GM21717 (cell line): ENCODE results near the gene OR6V1.
"Not testable (repeated sequence)": the region's sequence is repeated elsewhere in the genome, so short reads cannot be mapped to it uniquely, and the experiment has no call there.

Source experiments
- ATAC-seq: cut with Tn5 transposase; IDR thresholded peaks from one replicate; pipeline ENCODE4 v1.9.1; 2021; ENCODE audit warnings: mild to moderate bottlenecking, moderate library complexity; ENCODE audit not compliant: unreplicated experiment

OR6V1 gene

DNA sequence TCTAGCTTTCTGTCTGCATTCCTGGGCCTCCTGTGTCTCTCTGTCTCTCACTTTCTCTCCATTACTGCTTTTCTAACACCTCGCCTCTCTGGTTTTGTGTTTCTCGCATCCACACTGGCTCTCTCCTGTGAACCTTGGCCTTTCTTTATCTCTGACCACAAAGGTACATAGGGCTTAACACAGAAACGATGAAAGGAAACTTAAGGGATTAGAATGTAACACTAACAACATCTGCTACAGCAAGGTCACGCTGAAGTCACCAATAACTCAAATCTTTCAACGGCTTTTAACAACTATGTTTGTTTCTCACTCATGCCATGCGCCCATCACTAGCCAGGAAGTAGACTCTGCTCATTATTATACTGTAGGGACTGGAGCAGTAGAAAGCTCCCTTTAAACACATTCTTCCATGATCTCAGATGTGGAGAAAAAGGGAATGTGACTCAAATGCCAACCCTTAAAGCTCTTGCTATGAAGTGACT lies 9.3 kb upstream of the OR6V1 start:
- no peak for ATAC-seq

DNA sequence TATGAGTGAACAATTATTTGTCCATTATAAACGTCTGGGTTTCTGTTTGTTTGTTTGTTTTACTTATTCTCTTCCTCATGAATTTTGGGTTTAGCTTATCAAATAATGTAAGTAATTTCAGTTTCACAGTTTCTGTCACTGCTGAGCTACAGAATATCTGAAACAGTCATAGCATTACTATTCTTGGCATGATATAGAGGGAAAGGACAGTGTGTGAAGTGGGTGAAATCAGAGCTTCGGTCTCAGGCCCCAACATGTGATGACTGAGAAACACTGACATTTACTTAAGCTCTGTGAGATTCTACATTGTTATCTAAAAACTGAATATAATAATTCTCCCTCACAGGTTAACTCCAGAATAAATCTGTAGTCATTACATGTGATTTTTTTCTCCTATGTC lies 8.8 kb upstream of the OR6V1 start:
- no peak for ATAC-seq

DNA sequence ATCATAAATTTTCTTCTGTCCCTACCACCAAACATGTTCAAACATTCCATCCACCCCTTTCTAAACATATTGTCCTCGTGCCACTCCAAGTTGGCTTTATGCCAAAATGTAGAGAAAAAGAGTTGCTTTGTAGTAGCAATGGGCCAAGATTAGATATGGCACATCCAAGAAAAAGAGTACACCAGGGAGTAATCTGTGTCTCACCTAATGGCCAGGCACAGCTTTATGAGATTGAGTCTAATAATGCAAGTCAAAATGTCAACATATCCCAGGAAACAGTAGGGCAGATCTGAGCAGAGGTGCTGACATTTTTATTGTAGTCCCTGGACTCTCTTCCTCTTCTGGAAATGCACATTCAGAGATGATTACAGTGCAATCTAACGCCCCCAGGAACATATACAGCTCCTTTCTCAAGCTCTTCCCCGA lies 5.7 kb upstream of the OR6V1 start:
- no peak for ATAC-seq

DNA sequence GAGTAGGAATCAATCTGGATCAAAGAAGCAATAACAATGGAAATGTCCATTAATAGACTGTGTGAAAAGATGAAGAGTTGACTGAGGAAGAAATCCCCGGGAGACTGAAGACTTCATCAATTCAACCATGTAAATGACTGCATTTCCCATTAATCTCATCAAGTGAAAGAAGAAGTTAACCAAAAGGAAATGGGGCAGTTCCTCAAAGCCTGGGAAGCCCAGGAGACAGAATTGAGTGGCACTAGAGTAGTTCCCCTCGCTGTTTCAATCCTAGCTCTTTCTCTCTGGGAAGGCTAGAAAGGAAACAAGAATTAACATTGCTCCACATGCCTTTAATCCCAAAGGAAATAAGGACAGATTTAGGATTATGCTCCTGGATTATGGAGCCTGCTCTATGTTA lies 4.8 kb upstream of the OR6V1 start:
- no peak for ATAC-seq

DNA sequence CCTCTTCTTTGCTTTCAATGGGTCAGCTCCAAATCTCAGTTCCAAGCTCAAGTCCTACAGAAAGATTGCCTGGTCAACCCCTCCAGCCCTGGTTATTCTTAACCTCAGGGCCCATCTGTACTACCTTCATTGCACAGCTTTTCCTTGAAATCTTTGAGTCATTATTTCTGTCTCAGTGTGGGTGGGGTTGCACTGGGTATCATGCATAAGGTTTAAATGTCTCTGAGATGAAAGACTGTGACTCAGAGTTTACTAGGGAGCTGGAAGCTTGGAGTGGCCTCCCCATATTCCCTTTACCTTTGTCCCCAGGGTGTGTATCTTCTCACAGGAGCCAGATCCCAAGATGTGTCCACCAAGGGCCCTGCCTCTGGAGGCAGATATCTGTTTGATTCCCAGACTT lies 3.3 kb upstream of the OR6V1 start:
- no peak for ATAC-seq

DNA sequence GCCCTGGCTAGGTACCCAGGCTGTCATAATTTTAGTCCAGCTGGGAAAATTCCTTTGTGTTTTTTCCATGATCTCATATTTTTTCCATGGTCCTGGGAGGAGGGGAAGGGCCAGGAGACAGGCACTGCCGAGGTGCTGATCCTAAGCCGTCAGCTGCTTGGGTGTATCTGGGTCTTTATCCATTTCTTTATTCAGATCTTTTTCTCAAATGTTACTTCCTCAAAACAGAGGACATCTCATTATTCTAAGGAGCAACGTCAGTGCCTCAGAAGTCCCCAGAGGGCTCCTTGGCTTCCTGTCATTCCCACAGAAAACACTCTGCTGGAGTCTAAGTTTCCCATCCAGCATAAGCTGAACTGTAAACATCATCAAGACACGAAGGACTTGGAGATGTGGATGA lies 2.8 kb upstream of the OR6V1 start:
- ATAC-seq: no peak

DNA sequence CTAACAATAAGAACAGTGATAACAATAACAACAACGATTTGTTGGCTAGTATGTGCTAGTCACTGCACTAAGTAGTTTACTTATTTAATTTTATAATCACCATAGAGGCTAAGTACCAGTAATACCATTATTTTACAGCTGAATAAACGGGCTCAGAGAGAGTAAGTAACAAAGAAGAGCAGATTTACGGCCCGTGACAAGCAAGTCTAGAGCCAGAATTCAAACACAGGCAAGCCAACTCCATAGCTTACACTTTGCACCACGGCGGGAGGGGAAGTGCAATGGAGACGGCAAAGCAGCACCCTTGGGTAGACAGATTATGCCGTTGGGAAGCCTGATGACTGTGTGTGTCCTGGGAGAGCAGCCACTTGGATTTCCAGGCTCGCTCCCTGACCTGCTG lies 1.2 kb upstream of the OR6V1 start:
- ATAC-seq: no peak

DNA sequence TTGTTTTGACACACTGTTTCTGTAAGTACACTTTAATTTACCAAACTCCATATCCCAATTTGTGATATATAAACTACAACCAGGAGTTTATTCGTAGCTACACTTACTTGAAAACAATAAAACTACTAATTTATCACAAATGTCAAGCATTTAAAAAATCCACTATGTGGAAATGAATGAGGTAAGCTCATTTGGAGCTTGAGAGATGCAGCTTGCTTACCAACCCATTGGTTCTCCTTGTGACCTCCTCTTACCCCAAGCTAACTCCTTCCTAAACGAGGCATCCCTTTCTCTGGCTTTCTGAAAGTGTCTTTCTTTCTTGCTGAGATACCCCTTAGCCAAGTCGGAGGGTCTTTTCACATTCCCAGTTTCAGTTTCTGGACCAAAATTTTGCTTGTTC lies 2.5 kb downstream of the OR6V1 start:
- ATAC-seq: no peak

DNA sequence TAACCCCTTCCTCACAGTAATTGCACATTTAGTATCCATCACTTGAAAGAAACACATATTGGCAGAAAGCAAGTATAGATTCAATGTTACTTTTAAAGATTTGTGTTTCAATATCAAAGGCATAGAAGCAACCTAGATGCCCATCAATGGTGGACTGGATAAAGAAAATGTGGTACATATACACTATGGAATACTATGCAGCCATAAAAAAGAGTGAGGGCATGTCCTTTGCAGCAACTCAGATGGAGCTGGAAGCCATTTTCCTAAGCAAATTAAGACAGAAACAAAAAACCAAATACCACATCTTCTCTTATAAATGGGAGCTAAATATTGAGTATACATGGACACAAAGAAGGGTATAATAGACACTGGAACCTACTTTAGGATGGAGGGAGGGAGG lies 3.6 kb downstream of the OR6V1 start:
- no peak for ATAC-seq

DNA sequence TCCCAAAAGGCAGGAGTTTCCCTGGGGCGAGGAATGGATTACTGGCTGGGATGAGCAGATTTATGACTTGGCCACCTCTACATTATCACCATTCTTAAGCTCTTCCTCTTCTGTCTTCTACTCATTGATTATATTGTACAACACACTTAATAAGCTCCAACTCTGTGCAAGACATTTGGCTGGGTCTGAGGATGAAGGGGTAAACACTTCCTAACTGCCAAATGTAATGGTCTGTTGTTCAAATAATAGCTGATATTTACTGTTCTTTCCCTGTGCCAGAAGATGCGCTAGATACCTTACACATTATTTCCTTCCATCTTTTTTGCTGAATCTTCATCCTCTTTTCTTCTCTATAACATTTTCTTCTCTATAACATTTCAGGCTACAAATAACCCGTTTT lies 11.6 kb downstream of the OR6V1 start:
- no peak for ATAC-seq

DNA sequence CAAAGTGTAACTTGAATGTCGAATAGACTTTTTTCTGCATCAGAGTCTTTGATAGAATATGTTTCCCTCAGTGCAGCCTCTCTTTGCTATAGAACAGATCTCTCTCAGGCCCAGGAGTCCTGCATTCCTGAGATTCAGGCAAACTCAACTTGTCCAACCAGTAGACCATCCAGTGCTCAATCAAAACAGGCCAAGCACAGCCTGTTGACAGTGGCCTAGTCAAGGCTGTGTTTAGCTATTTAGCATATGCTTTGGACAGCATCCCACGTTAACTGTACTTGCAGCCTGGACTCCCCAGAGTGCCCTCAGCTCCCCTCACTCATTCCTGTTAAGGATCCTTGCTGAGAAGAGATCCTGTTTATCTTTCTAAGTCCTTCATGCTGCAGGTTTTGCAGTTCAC lies 16.3 kb downstream of the OR6V1 start:
- ATAC-seq: no peak

DNA sequence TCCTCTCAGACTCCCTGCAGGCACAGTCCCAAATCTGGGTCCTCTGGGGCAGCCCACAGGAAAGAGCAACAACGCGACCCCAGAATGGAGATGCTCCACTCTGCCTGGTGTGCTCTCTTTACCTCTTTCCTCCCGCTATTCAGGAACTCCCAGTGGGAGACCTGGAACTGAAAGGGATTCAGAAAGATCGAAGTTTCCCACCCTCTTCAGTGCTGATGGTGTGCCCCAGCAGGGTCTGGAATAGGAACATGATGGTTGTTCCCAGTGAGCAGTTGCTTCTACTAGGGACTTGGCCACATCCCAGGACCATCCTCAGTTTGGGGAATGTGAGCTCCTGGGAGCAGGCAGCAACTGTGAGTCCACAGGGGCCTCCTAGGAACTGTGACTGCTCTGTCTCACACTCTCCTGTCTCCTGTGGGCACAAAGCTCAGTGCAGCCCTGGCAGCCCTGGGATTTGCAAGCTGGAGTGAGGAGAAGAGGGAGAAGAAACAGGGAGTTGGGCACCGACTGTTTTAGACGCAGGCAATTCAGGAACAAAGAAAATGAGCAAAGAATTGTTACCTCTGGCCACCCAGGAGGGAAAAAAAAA lies 17.9 kb downstream of the OR6V1 start:
- ATAC-seq: no peak

DNA sequence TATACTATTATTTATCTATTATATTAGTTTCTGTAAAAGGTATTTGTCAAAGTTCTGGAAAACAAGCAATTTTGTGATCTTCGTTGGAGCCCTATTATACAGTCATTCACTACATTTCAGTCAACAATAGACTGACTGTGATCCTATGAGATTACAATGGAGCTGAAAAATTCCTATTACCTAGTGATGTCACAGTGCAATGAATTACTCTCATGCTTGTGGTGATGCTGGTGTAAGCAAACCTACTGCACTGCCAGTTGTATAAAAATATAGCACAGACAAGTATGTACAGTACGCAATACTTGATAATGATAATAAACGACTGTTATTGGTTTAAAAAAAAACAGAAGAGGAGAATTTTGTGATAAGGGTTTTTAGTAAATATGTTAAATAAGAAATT lies 21.4 kb downstream of the OR6V1 start:
- ATAC-seq: no peak

DNA sequence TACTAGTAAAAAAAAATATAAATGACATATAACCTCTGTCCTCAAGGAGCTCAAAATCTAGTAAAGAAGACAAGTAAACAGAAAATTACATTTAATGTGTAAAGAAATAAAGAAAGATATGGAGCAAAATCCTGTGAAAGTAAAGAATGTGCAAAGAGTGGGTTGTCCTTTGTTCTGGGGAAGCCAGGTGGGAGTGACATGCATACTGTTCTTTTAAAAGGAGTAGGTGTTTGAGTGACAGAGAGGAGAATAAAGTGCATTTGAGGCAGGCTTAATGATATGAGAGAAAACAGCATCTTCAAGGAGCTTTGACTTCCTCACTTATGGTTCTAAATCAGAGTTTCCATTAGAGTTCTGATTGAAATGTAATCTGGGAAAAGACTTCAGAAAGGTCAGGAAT lies 22.0 kb downstream of the OR6V1 start:
- no peak for ATAC-seq

DNA sequence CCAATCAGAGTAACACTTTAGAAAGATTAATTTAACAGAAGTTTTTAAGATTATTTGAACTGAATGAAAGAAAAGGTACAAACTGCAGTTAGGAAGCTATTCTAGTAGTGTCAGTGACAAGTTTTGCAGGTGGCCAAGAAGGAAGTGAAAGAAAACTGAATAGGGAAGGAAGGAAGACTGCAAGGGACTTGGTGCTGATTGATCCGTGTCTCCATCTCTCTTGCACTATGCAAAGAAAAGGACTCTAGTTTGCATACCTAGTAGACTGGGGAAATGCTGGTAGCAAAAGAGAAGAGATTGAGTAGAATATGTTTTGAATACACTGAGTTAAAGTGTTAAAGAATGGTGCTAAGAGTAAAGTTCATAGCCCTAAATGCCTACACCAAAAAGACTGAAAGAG lies 33.0 kb downstream of the OR6V1 start:
- ATAC-seq: no peak

DNA sequence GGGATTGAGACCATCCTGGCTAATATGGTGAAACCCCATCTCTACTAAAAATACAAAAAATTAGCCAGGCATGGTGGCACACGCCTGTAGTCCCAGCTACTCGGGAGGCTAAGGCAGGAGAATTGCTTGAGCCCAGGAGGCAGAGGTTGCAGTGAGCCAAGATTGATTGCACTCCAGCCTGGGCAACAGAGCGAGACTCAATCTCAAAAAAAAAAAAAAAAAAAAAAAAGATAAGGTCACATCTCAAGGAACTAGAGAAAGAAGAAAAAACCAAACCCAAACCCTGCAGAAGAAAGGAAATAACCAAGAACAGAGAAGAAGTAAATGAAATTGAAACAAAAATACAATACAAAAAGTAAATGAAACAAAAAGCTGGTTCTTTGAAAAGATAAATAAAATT lies 33.5 kb downstream of the OR6V1 start:
- not testable (repeated sequence) for ATAC-seq

DNA sequence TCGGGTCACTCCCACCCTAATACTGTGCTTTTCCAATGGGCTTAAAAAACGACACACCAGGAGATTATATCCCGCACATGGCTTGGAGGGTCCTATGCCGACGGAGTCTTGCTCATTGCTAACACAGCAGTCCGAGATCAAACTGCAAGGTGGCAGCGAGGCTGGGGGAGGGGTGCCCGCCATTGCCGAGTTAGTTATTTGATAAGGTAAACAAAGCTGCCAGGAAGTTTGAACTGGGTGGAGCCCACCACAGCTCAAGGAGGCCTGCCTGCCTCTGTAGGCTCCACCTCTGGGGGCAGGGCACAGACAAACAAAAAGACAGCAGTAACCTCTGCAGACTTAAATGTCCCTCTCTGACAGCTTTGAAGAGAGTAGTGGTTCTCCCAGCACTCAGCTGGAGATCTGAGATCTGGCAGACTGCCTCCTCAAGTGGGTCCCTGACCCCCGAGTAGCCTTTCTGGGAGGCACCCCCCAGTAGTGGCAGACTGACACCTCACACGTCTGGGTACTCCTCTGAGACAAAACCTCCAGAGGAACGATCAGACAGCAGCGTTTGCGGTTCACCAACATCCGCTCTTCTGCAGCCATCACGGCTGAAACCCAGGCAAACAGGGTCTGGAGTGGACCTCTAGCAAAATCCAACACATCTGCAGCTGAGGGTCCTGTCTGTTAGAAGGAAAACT lies 36.5 kb downstream of the OR6V1 start:
- not testable (repeated sequence) for ATAC-seq

DNA sequence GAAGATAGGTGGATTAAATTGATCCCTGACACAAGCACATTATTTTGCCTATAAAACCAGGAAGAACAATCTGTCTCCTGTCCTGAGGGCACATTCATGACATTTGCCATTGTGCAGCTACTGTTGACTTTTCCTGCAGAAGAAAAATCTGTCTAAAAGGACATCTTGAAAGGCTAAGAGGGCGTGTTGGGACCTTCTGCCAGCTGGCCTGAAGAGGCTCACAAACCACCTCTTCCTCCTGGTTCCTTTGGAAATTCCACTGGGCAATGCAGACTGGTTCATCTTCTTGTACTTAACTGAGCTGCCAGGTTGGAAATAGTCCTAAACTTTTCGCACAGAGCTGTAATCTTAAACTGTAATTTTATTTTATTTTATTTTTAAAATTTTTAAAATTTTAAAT lies 44.0 kb downstream of the OR6V1 start:
- no peak for ATAC-seq

DNA sequence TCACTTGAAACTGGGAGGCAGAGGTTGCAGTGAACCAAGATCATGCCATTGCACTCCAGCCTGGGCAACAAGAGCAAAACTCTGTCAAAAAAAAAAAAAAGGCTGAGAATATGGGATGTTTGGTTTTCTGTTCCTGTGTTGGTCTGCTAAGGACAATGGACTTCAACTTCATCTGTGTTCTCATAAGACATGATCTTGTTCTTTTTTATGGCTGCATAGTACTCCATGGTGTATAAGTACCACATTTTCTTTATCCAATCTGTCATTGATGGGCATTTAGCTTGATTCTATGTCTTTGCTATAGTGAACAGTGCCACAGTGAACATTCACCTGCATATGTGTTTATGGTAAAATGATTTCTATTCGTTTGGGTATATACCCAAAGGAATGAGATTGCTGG lies 47.4 kb downstream of the OR6V1 start:
- not testable (repeated sequence) for ATAC-seq
